OCI-LY7 (cell line): ENCODE results near the gene CAV3.

Experiments used
- EZH2phosphoT487 ChIP-seq: fragments of 200-600 bp; sonication (generic); IDR thresholded peaks from 2 replicates; pipeline ENCODE4 v1.6.1; 2018; ENCODE audit warnings: low read depth, borderline replicate concordance, mild to moderate bottlenecking, mixed run types, antibody characterized with exemption, low read length, moderate library complexity, mixed read lengths
- TF ChIP-seq, protein P1 (sequence below): fragments of 200-600 bp; sonication (generic); conservative IDR thresholded peaks from 2 replicates; pipeline ENCODE4 v1.5.1; 2014; ENCODE audit warnings: mild to moderate bottlenecking, antibody characterized with exemption, low read length, moderate library complexity, mixed read lengths

GRCh38 chr3:8729479-8729878 is 4.1 kb upstream of the CAV3 start:
- TF ChIP-seq, protein P1, sequence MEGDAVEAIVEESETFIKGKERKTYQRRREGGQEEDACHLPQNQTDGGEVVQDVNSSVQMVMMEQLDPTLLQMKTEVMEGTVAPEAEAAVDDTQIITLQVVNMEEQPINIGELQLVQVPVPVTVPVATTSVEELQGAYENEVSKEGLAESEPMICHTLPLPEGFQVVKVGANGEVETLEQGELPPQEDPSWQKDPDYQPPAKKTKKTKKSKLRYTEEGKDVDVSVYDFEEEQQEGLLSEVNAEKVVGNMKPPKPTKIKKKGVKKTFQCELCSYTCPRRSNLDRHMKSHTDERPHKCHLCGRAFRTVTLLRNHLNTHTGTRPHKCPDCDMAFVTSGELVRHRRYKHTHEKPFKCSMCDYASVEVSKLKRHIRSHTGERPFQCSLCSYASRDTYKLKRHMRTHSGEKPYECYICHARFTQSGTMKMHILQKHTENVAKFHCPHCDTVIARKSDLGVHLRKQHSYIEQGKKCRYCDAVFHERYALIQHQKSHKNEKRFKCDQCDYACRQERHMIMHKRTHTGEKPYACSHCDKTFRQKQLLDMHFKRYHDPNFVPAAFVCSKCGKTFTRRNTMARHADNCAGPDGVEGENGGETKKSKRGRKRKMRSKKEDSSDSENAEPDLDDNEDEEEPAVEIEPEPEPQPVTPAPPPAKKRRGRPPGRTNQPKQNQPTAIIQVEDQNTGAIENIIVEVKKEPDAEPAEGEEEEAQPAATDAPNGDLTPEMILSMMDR = no peak
- no peak for TF ChIP-seq EZH2phosphoT487
